ENCODE measurements around the gene MYO10. TPM values are rescaled to one million over a fixed set of nuclear protein-coding genes. Genes with fewer than 3 reads are reported as not detected.

MYO10 gene
- total RNA-seq, 2 experiments from 2014 or later = not detected

DNA sequence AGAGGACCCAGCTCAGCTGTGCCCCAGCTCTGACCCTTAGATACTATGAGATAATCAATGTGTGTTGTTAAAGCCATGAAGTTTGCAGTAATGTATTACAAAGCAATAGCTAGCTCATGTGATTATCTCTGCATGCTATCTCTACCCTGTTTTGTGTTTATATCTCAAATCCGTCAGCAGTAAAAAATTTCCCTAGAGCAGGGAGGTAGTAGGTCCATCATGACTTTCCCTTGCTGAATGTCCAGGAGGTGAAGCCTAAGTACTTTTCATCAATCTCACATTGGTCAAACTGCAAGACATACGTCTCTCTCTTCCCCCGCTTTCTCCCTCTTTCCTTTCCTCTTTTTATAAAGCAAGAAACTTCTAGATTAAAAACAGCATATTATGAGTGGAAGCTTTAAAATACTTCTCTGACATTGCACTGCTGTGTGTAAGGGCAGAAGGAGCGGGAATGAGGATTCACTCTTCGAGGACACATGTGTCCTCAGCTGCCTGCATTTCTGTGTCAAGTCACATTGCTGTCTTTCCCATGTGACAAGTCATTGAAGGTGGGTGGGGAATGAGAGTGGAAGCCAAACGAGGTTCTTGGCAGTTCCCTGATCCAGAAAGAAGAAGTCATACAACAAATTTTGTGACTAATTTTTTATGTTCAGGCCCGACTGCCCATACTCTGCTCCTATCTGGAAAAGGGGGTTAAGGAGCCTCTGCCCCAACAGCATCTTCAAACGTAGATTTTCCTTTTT, 226.2 kb downstream of the MYO10 start:
- intact Hi-C loops (cut with DNase I, micrococcal nuclease) = no loop called here
- Histone ChIP-seq H3K4me1 (ENCODE audit: insufficient read depth, low read length) (no peaks in the 10 kb centered on the region), H3K36me3 (ENCODE audit: insufficient read depth, low read length) (no peaks in the 10 kb centered on the region), H3K27ac (ENCODE audit: low read depth in 1 of 2, low read length in 2 of 2) (no peak overlapping the region), H3K9me3 (ENCODE audit: control insufficient read depth in 1 of 2, insufficient read depth in 1 of 2, low read length in 2 of 2) (no peaks in the 10 kb centered on the region), H3K4me3 (ENCODE audit: low read length) (no peak overlapping the region), H3K27me3 (ENCODE audit: control insufficient read depth in 1 of 2, insufficient read depth in 2 of 2, low read length in 2 of 2) (peaks cover 2 to 4% of the 10 kb centered on the region in 2 experiments)
- H3K27ac Mint-ChIP-seq = no peak overlapping the region
- DNase-seq = no peak
- H3K9me3 Mint-ChIP-seq = no peaks in the 10 kb centered on the region
- POLR2A ChIA-PET = no interaction called here
- no peaks in the 10 kb centered on the region for H3K36me3 Mint-ChIP-seq (ENCODE audit: low read depth)
- no peak overlapping the region for H3K4me3 Mint-ChIP-seq
- TF ChIP-seq, protein P1, sequence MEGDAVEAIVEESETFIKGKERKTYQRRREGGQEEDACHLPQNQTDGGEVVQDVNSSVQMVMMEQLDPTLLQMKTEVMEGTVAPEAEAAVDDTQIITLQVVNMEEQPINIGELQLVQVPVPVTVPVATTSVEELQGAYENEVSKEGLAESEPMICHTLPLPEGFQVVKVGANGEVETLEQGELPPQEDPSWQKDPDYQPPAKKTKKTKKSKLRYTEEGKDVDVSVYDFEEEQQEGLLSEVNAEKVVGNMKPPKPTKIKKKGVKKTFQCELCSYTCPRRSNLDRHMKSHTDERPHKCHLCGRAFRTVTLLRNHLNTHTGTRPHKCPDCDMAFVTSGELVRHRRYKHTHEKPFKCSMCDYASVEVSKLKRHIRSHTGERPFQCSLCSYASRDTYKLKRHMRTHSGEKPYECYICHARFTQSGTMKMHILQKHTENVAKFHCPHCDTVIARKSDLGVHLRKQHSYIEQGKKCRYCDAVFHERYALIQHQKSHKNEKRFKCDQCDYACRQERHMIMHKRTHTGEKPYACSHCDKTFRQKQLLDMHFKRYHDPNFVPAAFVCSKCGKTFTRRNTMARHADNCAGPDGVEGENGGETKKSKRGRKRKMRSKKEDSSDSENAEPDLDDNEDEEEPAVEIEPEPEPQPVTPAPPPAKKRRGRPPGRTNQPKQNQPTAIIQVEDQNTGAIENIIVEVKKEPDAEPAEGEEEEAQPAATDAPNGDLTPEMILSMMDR (IDR thresholded peaks at IDR 0.05) = no peak
- peaks cover 23% of the 10 kb centered on the region for H3K27me3 Mint-ChIP-seq
- CTCF ChIA-PET = no interaction called here
- peaks cover 5% of the 10 kb centered on the region for H3K4me1 Mint-ChIP-seq (ENCODE audit: low read depth)
- no peak for ATAC-seq (ENCODE audit: poor library complexity)

DNA sequence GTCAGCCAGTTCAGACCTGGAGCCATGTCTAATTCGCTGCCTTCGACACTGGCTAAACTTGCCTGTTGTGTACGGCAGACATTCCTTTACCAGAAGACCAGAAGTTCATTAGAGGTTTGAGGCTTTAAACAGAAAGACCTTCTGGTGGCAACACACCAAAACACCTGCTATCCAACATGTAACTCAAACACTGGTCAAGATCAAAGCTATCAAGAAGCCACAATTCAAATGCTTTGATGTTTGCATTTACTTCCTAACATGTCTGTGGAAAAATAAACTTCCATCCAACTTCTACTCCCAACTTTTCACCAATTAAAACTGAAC, 228.3 kb downstream of the MYO10 start:
- intact Hi-C loops (cut with DNase I, micrococcal nuclease) = no loop called here
- Histone ChIP-seq H3K4me1 (ENCODE audit: insufficient read depth, low read length) (no peaks in the 10 kb centered on the region), H3K36me3 (ENCODE audit: insufficient read depth, low read length) (no peaks in the 10 kb centered on the region), H3K4me3 (ENCODE audit: low read length) (no peak overlapping the region), H3K9me3 (ENCODE audit: control insufficient read depth in 1 of 2, insufficient read depth in 1 of 2, low read length in 2 of 2) (no peaks in the 10 kb centered on the region), H3K27me3 (ENCODE audit: control insufficient read depth in 1 of 2, insufficient read depth in 2 of 2, low read length in 2 of 2) (peaks cover 0 to 4% of the 10 kb centered on the region in 2 experiments), H3K27ac (ENCODE audit: low read depth in 1 of 2, low read length in 2 of 2) (no peak overlapping the region)
- CTCF ChIA-PET = no interaction called here
- DNase-seq (no peak), ATAC-seq (ENCODE audit: poor library complexity) (no peak)
- POLR2A ChIA-PET = no interaction called here
- TF ChIP-seq, protein P1 (IDR thresholded peaks at IDR 0.05) = no peak
- H3K36me3 Mint-ChIP-seq (ENCODE audit: low read depth) = no peaks in the 10 kb centered on the region
- H3K4me3 Mint-ChIP-seq = no peak overlapping the region
- no peaks in the 10 kb centered on the region for H3K9me3 Mint-ChIP-seq
- peaks cover under 1% of the 10 kb centered on the region for H3K4me1 Mint-ChIP-seq (ENCODE audit: low read depth)
- no peak overlapping the region for H3K27ac Mint-ChIP-seq
- H3K27me3 Mint-ChIP-seq = peaks cover 17% of the 10 kb centered on the region

DNA sequence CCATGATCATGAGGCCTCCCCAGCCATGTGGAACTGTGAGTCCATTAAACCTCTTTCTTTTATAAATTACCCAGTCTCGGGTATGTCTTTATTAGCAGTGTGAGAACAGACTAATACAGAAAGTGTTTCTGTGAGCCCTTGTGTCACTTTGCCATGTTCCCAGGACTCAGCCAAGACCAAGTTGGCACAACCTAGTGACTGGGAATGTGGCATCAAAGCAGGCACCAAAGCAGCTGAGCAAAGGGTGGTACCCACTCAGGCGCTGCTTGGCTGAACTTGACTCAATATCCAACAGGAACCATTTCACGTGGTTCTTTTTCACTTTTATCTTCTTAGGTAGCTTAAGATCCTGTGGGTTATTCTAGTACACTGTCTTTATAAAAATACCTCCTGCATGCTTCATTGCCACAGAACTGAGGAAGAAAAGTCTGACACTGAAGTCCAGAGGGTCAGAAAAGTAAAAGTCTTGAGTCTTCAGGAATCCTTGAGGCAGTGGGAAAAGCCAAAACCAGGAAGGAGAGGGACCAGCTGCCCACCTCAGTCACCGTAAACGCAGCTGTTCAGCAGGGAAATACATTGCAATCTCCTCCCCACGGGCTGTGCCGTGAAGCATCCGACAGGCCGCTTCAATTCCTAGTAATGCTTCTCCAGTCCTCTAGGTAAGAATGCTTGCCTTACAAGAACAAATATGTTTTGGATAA, 228.8 kb downstream of the MYO10 start:
- peaks cover 0 to 4% of the 10 kb centered on the region in 2 experiments for H3K27me3 ChIP-seq (ENCODE audit: control insufficient read depth in 1 of 2, insufficient read depth in 2 of 2, low read length in 2 of 2)
- no peaks in the 10 kb centered on the region for H3K36me3 Mint-ChIP-seq (ENCODE audit: low read depth)
- H3K4me1 ChIP-seq (ENCODE audit: insufficient read depth, low read length) = no peaks in the 10 kb centered on the region
- no peak overlapping the region for H3K27ac Mint-ChIP-seq
- H3K4me3 Mint-ChIP-seq = no peak overlapping the region
- ATAC-seq (ENCODE audit: poor library complexity) (no peak), DNase-seq (no peak)
- no peak overlapping the region for H3K4me3 ChIP-seq (ENCODE audit: low read length)
- peaks cover 15% of the 10 kb centered on the region for H3K27me3 Mint-ChIP-seq
- no peak overlapping the region for H3K27ac ChIP-seq (ENCODE audit: low read depth in 1 of 2, low read length in 2 of 2)
- TF ChIP-seq, protein P1 (IDR thresholded peaks at IDR 0.05) = no peak
- ChIA-PET CTCF (no interaction called here), POLR2A (no interaction called here)
- no peaks in the 10 kb centered on the region for H3K36me3 ChIP-seq (ENCODE audit: insufficient read depth, low read length)
- H3K9me3 ChIP-seq (ENCODE audit: control insufficient read depth in 1 of 2, insufficient read depth in 1 of 2, low read length in 2 of 2) = no peaks in the 10 kb centered on the region
- no peaks in the 10 kb centered on the region for H3K4me1 Mint-ChIP-seq (ENCODE audit: low read depth)
- intact Hi-C loops (cut with DNase I, micrococcal nuclease) = no loop called here
- no peaks in the 10 kb centered on the region for H3K9me3 Mint-ChIP-seq

All from CD4-positive, alpha-beta T cell (primary cell).